ENCODE data around the gene BMPR1A. TPM values are rescaled to one million over a fixed set of nuclear protein-coding genes. Genes with fewer than 3 reads are reported as not detected.

The BMPR1A gene
- total and polyA plus RNA-seq, 9 of the 15 experiments (the other 6 are each of a cell fraction or from before 2014, with no cell fraction given), result 1.6 to 17.5 (median 9.1) TPM

- TF ChIP-seq FOXP1 (CRISPR knock-in tag; IDR thresholded peaks at IDR 0.05) (no peak), CTBP1 (IDR thresholded peaks at IDR 0.05; ENCODE audit: borderline replicate concordance) (peak; percentile 94), SOX6 (IDR thresholded peaks at IDR 0.05) (peak; percentile 31; the same call in 1 of the 2 replicates), POLR2AphosphoS5 (IDR thresholded peaks at IDR 0.05; ENCODE audit: control insufficient read depth, insufficient read depth, low read depth, low read length) (peak; percentile 66; the same call in 1 of the 2 replicates), HDAC2 (IDR thresholded peaks at IDR 0.05) (peak; percentile 65; the same call in 1 of the 2 replicates), CBFA2T3 (IDR thresholded peaks at IDR 0.05) (peak; percentile 15; the same call in 1 of the 2 replicates), CXXC5 (CRISPR knock-in tag; IDR thresholded peaks at IDR 0.05) (peak; percentile 33), EP400 (IDR thresholded peaks at IDR 0.05) (peak; percentile 55; the same call in 1 of the 2 replicates), NKRF (IDR thresholded peaks at IDR 0.05; ENCODE audit: borderline replicate concordance) (no peak), ZBTB2 (IDR thresholded peaks at IDR 0.05) (0 out of 2 replicates have a peak, but pooled peaks have one; percentile 28), ZNF444 (CRISPR knock-in tag; IDR thresholded peaks at IDR 0.05) (peak; percentile 89), EZH2 (IDR thresholded peaks at IDR 0.05; ENCODE audit: borderline replicate concordance, low read depth, low read length) (no peak), MYBL2 (IDR thresholded peaks at IDR 0.05; ENCODE audit: low read depth) (no peak), MYBL2 (CRISPR knock-in tag; IDR thresholded peaks at IDR 0.05; ENCODE audit: borderline replicate concordance) (no peak), NR4A1 (CRISPR knock-in tag; IDR thresholded peaks at IDR 0.05) (no peak), NR4A1 (tag; IDR thresholded peaks at IDR 0.05) (no peak), SMARCA4 (IDR thresholded peaks at IDR 0.05) (peak; percentile 63; the same call in 1 of the 2 replicates), NFIC (IDR thresholded peaks at IDR 0.05) (peak; percentile 45; the same call in 1 of the 2 replicates)
- TF ChIP-seq, protein P1, sequence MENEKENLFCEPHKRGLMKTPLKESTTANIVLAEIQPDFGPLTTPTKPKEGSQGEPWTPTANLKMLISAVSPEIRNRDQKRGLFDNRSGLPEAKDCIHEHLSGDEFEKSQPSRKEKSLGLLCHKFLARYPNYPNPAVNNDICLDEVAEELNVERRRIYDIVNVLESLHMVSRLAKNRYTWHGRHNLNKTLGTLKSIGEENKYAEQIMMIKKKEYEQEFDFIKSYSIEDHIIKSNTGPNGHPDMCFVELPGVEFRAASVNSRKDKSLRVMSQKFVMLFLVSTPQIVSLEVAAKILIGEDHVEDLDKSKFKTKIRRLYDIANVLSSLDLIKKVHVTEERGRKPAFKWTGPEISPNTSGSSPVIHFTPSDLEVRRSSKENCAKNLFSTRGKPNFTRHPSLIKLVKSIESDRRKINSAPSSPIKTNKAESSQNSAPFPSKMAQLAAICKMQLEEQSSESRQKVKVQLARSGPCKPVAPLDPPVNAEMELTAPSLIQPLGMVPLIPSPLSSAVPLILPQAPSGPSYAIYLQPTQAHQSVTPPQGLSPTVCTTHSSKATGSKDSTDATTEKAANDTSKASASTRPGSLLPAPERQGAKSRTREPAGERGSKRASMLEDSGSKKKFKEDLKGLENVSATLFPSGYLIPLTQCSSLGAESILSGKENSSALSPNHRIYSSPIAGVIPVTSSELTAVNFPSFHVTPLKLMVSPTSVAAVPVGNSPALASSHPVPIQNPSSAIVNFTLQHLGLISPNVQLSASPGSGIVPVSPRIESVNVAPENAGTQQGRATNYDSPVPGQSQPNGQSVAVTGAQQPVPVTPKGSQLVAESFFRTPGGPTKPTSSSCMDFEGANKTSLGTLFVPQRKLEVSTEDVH (IDR thresholded peaks at IDR 0.05; ENCODE audit: low read depth, partially characterized antibody), result no peak
- TF ChIP-seq, protein P2, sequence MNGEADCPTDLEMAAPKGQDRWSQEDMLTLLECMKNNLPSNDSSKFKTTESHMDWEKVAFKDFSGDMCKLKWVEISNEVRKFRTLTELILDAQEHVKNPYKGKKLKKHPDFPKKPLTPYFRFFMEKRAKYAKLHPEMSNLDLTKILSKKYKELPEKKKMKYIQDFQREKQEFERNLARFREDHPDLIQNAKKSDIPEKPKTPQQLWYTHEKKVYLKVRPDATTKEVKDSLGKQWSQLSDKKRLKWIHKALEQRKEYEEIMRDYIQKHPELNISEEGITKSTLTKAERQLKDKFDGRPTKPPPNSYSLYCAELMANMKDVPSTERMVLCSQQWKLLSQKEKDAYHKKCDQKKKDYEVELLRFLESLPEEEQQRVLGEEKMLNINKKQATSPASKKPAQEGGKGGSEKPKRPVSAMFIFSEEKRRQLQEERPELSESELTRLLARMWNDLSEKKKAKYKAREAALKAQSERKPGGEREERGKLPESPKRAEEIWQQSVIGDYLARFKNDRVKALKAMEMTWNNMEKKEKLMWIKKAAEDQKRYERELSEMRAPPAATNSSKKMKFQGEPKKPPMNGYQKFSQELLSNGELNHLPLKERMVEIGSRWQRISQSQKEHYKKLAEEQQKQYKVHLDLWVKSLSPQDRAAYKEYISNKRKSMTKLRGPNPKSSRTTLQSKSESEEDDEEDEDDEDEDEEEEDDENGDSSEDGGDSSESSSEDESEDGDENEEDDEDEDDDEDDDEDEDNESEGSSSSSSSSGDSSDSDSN (IDR thresholded peaks at IDR 0.05; ENCODE audit: borderline replicate concordance in 1 of 2, low read depth in 2 of 2, low read length in 2 of 2), result peak in 1 of 2 experiments; percentile 31; a peak in 1 of 4 replicates
Measured at GRCh38 chr10:86958901-86959736, 202.7 kb downstream of the BMPR1A start (continued).

Measured in K562 (cell line).